CD4-positive, alpha-beta T cell treated with Interleukin-17A for 1 hour (primary cell): ENCODE data around the gene ZDHHC9.

Experiments
- DNase-seq: peaks from one replicate; pipeline ENCODE4 v3.0.0-alpha.2; 2020

The ZDHHC9 gene

GRCh38 chrX:129813662-129814368, 29.9 kb downstream of the ZDHHC9 start:
- DNase-seq: no peak

GRCh38 chrX:129808829-129809796, 34.6 kb downstream of the ZDHHC9 start:
- no peak for DNase-seq

GRCh38 chrX:129808158-129808828, 35.4 kb downstream of the ZDHHC9 start:
- no peak for DNase-seq

GRCh38 chrX:129804806-129805205, 38.9 kb downstream of the ZDHHC9 start:
- no peak for DNase-seq

- DNase-seq: no peak
These were observed 40.8 kb downstream of the ZDHHC9 start for GRCh38 chrX:129802863-129803262.

GRCh38 chrX:129800186-129800585, 43.5 kb downstream of the ZDHHC9 start:
- DNase-seq: no peak

- no peak for DNase-seq
These were observed 44.8 kb downstream of the ZDHHC9 start for GRCh38 chrX:129798888-129799287.

GRCh38 chrX:129798456-129798855, 45.2 kb downstream of the ZDHHC9 start:
- DNase-seq: no peak

GRCh38 chrX:129797251-129797906, 46.3 kb downstream of the ZDHHC9 start:
- DNase-seq: no peak

GRCh38 chrX:129795584-129795983, 48.1 kb downstream of the ZDHHC9 start:
- no peak for DNase-seq

- no peak for DNase-seq
These were observed 50.0 kb downstream of the ZDHHC9 start for GRCh38 chrX:129793604-129794191.

- DNase-seq: no peak
These were observed 50.9 kb downstream of the ZDHHC9 start for GRCh38 chrX:129792586-129793291.

- DNase-seq: no peak
These were observed 51.6 kb downstream of the ZDHHC9 start for GRCh38 chrX:129791961-129792570.

GRCh38 chrX:129791336-129791735, 52.4 kb downstream of the ZDHHC9 start:
- DNase-seq: no peak

GRCh38 chrX:129790808-129791207, 52.9 kb downstream of the ZDHHC9 start:
- DNase-seq: no peak

GRCh38 chrX:129790146-129790545, 53.5 kb downstream of the ZDHHC9 start:
- DNase-seq: no peak

- no peak for DNase-seq
These were observed 55.2 kb downstream of the ZDHHC9 start for GRCh38 chrX:129788527-129788926.

GRCh38 chrX:129787336-129788055, 56.2 kb downstream of the ZDHHC9 start:
- DNase-seq: no peak

GRCh38 chrX:129786210-129786651, 57.5 kb downstream of the ZDHHC9 start:
- DNase-seq: no peak

- DNase-seq: no peak
These were observed 58.3 kb downstream of the ZDHHC9 start for GRCh38 chrX:129785160-129785947.
